HG03097 (cell line): ENCODE measurements around the gene EGFR.

Source experiments
- ATAC-seq: cut with Tn5 transposase; IDR thresholded peaks from one replicate; pipeline ENCODE4 v1.9.1; 2021; ENCODE audit not compliant: unreplicated experiment, low FRiP score

Gene EGFR

DNA sequence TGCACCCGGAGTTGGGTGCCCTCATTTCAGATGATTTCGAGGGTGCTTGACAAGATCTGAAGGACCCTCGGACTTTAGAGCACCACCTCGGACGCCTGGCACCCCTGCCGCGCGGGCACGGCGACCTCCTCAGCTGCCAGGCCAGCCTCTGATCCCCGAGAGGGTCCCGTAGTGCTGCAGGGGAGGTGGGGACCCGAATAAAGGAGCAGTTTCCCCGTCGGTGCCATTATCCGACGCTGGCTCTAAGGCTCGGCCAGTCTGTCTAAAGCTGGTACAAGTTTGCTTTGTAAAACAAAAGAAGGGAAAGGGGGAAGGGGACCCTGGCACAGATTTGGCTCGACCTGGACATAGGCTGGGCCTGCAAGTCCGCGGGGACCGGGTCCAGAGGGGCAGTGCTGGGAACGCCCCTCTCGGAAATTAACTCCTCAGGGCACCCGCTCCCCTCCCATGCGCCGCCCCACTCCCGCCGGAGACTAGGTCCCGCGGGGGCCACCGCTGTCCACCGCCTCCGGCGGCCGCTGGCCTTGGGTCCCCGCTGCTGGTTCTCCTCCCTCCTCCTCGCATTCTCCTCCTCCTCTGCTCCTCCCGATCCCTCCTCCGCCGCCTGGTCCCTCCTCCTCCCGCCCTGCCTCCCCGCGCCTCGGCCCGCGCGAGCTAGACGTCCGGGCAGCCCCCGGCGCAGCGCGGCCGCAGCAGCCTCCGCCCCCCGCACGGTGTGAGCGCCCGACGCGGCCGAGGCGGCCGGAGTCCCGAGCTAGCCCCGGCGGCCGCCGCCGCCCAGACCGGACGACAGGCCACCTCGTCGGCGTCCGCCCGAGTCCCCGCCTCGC, at the start of gene EGFR:
TSS of gene EGFR (plus strand) at position 657 of the 830 bp plus-strand sequence. CDS start 261 bp downstream, outside the sequence.
- no peak for ATAC-seq

DNA sequence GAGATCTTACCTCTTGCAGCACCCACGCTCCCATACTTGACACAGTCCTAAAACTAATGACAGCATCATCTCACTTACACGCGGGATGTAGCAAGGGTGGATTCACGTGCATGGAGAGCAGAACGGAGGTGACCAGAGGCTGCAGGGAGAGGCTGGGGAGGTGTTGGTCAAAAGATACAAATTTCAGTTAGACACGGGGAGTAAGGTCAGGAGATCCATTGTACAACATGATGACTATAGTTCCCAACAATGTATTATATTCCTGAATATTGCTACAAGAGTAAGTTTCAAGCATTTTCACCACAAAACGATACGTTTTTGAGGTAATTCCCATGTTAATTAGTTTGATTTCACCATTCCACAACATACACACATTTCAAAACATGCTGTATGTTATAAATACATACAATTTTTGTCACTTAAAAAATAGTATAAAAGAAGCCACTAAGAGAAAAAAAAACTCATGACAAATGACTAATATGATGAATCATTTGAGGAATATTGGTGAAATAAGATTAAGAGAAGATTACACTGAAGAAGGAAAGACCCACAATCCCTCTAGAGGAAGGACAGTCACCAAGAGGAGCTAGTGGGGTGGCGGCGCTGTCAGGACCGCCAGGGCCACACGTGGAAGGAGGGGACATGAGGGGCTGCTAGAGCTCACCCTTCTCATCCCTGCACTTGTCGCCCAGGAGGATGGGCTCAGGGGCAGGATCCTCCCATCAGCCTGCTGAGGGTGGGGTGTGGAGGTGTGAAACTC, 49.4 kb upstream of the EGFR start:
- ATAC-seq = no peak

DNA sequence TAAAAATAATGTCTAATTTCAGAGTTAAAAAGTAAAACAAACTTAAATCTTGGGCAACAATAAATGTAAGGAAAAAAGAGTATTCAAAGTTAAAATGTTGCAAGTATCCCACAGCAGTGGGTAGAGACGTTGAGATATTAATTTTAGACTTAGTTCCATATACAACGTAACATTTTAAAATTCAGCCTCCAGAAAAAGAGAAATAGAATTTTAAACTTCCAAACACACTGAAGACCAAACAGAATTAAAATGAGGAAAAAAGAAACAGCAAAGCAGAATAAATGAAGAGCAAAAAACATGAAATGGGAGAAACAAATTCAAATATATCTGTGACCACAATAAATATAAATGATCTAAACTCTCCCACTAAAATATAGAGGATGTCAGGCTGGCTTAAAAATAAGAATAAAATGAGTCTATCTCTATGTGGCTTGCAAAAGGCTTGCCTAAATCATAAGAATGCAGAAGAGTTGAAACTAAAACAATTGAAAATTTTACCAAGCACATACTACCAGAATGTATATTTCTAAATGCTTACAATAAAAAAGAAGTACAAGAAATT, 46.0 kb upstream of the EGFR start:
- ATAC-seq = no peak

DNA sequence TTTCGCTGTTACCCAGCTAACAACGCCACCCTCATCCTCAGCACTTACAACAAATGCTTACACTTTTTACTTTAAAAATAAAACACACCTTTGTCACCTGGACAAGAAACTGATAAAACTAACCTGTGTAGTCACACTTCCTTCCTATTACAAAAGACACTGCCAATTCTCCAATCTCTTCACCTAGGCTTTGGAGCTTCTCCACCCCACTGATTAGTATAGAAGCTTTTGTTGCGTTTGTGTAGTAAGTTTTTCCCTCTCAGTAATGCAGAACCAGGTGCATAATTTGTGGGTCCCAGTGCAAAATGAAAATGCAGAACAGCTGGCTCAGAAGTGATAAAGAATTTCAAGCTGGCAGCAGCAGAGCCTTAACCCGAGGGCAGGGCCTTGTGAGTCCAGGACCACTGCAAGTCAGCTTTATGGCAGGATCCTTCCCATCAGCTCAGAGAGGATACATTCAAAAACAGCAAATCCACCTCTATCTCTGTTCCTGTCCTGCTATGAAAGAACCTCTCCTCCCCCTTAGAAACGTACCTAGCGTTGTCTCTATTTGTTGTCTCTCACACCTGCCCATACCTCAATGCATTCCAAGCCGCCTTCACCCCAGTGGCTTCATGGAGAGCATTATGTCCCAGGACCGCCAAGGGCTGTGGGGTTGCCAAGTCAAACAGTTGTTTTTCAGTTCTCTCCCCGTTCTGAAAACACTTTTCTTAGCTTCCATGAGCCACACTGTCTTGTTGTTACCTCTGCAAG, 40.3 kb upstream of the EGFR start:
- ATAC-seq = no peak

DNA sequence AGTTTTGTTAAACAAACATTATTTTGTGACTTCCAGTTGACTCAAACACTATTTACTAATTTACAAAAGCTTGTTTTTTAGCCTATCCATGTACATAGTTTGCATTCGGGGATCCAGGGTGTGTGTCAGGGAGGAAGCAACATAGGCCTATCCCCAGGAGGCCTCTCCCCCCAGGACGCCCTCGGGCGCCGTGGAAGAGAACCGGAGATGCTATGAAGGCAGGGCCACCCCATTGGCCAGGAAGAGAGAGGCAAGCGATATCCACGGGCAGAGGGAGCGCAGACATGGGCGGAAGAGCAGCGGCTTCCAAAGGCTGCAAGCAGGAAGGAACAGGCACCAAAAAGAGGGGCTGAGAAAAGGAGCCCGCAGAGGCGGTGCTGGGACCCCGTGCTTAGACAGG, 38.3 kb upstream of the EGFR start:
- ATAC-seq = no peak

DNA sequence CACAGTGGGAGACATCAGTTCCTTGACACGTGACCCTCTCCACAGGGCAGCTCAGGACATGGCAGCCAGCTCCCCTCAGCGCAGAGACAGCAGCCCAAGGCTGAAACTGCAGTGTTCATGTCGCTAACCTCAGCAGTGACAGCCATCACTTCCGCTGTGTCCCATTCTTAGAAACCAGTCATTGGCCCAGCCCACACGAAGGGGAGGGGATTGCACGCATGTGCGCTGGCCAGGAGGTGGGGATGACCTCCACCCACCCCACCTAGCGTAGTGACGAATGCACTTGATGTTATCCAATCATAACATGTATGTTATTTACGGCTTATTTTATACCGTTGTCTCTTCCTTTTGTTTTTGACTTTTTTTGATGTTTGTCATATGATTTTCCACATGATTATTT, 36.9 kb upstream of the EGFR start:
- ATAC-seq = no peak

DNA sequence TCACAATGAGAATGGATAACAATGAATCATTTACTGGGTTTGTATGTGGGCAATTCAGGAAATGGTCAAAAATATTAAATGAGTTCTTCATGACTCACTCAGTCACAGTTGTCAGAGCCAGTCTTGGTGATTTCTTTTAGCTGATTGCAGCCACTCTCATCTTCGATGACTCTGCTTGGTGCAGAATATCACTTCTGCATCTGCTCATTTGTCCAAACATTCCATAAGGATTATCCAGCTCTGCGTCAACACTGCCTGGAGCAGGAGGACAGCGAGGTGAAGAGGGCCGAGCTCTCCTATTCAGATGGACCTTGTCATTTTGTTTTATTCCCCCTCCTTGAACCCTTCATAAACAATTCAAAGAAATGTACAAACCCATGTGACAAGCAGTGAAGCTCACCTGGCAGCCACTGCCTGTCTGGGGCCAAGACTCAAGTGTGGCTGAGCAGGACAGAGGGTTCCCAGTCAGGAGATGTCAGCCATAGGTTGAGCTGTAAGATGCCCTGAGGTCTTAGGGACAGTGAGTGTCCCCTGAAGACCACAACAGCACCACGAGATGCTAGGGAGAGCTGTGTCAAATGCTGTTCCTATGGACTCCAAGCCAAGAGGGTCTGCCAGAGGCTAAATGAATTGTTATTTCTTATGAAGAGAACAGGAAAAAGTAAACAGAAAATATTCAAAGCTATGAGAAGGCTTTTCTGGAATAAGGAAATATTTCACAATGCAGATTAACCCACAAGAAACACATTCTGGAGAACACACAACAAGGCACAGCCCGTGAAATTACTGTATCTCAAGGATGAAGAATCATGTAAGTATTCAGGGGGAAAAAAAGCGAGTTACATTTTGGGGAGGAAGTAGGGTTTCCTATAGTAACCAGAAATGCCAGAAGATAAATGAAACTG, 33.1 kb upstream of the EGFR start:
- no peak for ATAC-seq

DNA sequence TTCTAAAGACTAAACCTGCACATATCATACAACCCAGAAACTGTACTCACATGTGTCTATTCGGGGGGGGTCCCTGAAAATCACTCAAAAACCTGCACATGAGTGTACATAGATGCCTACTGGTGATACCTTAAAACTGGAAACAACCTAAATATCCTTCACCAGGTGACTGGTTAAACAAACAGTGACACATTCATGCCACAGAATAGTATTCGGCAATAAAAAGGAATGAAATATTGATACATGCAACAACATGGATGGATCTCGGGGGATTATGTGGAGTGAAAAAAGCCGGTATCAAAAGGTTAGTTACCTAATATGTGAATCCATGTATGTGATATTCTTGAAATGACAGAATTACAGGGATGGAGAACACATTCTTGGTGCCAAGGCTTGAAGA, 32.1 kb upstream of the EGFR start:
- no peak for ATAC-seq

DNA sequence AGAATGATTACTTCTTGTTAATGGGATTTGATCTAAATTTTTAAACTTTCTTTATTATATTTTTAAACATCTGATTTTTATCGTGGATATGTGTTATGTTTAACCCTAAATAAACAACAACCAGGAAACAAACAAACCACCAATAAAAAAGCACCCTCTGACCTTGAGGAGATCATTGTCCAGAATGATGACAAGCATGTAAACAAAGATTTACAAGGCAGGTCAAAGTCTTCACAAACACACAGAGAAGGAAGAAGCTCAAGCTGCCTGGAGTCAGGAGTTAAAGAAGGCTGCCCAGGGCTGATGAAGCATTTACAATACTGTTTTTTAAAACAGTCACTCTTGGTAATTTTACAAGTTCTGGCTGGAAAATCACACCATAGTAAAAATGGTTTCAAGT, 31.0 kb upstream of the EGFR start:
- no peak for ATAC-seq

DNA sequence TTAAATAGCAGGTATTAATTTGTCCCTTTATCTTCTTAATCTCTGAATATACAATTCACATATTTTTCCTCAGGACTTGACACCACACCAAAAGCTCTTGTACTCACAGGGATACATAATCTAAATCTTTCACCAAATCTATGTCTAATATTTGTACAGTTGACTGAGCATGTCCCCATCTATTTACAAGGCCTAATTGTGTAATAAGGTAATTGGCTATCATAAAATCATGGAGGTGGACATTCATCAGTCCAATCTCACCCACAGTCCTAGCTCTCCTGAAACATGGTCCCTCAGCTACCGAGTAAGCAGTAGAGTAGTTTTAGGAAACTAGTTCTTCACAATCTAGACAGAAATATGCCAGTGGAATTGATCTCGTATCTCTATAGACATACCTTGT, 30.3 kb upstream of the EGFR start:
- no peak for ATAC-seq

DNA sequence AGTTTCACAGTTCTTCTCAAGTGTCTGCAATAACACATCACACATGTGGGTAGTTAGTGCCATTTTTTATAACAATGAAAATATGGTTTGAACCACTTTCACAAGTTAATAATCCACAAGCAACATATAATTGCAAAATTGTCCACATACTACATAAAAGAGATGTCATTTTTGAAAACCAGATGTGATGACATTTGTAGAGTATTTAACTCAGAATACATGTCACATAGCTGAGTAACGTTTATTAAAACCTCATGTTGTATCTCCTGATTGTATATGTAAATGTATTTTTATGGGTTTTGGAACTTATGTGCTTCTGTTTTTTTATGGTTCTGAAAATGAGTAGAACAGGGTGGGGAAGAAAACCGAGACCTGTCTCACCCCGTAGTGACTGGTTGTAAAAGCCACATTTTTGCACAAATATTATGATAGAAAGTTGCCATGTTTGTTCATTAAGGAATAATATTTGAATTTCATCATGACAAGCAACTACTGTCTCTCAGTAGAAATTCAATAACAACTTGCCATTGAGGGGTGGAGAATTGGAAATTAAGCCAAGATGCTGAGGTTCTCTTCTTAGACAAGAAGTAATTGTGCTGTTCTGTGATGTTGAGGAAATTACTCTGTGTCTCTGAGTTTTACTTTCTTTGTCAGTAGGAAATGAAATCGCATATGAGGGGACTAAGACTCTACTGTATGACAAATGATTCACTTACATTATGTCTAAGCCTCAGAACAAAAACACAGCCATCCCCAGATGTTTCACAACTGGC, 29.2 kb upstream of the EGFR start:
- ATAC-seq = no peak

DNA sequence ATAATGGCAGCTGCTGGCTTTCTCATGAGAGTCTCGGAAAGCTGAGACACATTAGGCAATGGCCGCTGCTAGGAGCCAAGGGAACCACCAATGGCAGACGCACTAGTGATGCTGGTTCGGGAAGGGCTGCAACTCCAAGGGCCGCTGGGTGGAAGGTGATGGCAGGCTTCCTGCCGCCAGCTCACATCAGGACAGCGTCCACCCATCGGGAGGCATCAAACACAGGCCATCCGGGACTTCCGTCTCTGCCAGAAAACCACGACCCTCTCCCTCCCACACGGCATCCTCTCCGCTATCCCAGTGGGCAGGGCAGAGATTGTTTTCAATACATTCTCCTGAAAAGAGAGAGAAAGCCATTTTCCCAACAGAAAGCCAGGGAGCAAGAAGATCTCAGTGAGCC, 27.5 kb upstream of the EGFR start:
- ATAC-seq = no peak

DNA sequence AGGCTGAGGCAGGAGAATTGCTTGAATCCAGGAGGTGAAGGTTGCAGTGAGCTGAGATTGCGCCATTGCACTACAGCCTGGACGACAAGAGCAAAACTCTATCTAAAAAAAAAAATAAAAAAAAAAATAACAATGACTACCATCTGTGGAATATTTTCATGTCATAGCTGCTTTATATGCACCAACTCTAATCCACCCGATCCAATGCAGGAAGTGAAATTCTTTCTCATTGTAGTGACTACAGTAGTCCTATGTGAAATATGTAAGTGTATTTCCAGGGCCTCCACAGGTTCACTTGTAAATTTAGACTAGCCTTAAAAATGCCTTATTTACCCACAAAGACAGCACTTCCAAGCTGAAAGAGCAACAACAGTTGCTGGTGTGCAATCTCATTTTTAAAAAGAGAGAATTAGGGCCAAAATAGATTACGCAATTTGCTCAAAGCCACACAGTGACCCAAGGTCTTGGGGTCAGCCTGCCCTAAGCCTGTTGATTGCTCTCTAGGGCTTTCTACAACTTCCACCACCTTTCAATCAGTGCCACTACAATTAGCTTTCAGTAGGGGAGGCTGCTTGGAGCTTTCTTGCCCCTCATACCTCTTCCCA, 25.8 kb upstream of the EGFR start:
- no peak for ATAC-seq

DNA sequence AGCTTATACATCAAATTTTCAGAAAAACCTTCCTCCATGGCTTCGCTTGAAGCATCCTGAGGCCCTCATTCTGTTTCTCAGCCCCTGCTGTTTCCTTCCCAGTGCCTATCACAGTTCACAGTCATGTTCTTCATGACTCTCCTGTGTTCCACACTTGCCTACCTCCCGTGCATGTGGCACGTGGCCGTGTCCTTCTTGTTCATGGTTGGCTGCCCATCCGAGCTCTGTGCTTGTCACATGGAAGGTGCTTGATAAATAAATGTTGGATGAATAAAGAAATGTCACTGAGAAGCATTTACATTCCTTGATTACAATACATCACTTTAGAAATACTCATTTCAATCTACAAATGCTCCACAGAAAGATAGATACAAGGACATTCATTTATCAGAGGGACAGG, 23.7 kb upstream of the EGFR start:
- ATAC-seq = no peak

DNA sequence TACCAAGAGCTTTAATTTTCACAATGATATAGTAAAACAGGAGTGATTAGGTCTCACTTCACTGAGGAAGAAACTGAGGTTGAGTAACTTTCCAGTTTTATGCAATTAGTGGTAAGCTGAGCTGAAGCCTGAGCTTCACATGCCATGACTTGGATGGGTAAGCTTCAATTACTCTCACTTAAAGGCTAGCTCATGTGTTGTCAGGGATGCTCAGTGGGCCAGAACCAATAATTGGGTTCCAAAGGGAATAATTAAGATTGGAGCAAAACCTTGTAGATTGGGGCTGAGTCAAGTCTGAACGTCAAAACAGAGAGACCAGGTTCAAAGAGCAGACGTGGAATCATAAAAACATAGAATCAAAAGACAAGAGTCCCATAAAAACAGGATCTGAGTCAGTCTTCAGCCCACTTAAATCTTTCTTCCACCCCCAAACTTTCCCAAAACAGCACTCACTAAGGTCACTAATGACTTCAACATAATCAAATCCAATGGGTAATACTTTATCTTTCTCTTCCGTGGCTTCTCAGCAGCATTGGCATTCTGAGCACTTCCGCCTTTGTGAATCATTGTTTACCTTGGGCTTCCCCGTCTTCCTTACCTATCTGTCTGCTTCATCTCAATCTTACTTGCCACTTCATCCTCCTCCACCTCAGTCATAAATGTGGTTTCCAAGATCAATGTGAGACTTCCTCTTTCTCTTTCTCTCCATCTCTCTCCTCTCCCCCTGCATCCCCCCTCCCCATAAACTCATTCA, 23.0 kb upstream of the EGFR start:
- no peak for ATAC-seq

DNA sequence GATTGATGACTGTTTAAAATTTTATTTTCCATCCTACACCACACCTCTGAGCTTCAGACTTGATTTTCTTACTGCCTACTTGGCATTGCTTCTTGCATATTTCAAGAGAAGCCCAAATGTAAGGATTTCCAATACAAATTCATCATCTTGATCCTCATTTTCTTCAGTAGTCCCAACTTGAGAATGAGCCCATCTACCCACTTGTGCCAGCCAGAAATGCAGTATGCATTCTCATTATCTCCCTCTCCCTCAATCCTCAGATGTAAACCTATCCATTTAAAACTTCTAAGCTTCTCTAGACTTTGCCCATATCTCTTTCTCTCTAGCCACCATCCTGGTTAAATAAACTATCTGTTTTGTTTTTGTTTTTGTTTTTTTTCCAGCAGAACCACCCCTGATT, 22.4 kb upstream of the EGFR start:
- ATAC-seq = no peak

DNA sequence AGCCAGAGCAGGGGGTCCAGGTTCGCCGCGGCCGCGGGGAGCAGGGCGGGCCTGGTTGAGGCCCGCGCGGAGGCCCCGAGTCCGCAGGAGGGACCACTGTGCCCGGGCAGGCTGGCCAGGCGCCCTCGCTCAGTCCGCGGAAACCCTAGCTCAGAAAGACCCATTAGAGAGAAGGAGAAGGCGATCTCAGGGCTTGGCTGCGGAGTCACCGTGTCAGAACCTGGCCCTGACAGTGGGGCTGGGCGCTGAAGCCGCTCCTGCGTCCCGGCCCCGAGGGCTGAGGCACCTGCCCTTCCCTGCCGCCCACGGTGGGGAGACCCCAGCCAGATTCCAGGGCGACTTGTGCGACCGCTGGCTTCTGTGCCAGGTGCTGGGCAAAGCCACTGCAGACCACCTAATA, 14.2 kb upstream of the EGFR start:
- no peak for ATAC-seq

DNA sequence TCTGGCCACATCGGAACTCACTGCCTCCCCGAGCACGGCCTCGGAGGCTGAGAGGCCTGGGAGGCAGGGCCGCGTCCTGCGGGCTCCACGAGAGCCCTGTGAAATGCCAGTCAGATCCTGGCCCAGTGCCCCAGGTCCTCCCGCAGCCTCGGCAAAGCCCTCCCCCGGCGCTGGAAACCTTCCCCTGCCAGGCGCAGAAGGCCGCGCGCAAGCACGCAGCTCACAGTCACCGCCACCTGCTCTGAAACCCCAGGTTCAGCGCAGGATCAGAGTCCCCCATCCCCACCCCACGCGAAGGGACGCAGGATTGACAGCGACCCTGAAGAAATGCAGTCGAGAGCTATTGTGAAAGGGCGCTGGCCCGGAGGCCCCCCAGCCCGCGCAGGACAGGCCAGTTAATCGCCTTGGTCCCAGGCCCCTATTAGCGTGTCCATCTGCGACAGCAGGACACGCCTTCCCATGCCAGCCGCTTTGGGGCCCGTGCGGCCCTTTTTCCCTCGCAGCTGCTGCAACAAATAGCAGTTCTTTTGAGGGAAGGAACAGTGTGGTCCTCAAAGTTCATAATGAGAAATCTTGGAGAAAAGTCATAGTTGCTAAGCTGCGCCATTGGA, 13.5 kb upstream of the EGFR start:
- no peak for ATAC-seq
